Activated naive CD4-positive, alpha-beta T cell treated with anti-CD3 and anti-CD28 coated beads, Interleukin-2, amount 50 U/mL, for 24 hours (primary cell): ENCODE results near the gene ZKSCAN8.

Experiments used
- H3K27ac Mint-ChIP-seq: one replicate; pipeline ENCODE4 v1.8.0; 2021; ENCODE audit warnings: mild to moderate bottlenecking, mixed read lengths
- H3K27me3 Mint-ChIP-seq: one replicate; pipeline ENCODE4 v1.8.0; 2021; ENCODE audit warnings: mixed read lengths
- H3K36me3 Mint-ChIP-seq: one replicate; pipeline ENCODE4 v1.8.0; 2021; ENCODE audit warnings: mixed read lengths
- H3K4me1 Mint-ChIP-seq: one replicate; pipeline ENCODE4 v1.8.0; 2021; ENCODE audit warnings: mixed read lengths
- H3K4me3 Mint-ChIP-seq: one replicate; pipeline ENCODE4 v1.8.0; 2021; ENCODE audit warnings: mild to moderate bottlenecking, mixed read lengths
- H3K9me3 Mint-ChIP-seq: one replicate; pipeline ENCODE4 v1.8.0; 2021; ENCODE audit warnings: mixed read lengths

Gene ZKSCAN8

GRCh38 chr6:28161410-28162079 is 19.9 kb downstream of the ZKSCAN8 start:
- Mint-ChIP-seq H3K4me3 (peak overlapping the region; percentile 76), H3K27me3 (no peaks in the 10 kb centered on the region), H3K4me1 (peaks cover 17% of the 10 kb centered on the region), H3K27ac (no peak overlapping the region), H3K9me3 (peaks cover 13% of the 10 kb centered on the region), H3K36me3 (peaks cover 26% of the 10 kb centered on the region)

GRCh38 chr6:28165563-28165962 is 23.9 kb downstream of the ZKSCAN8 start:
- Mint-ChIP-seq H3K27me3 (no peaks in the 10 kb centered on the region), H3K9me3 (peaks cover 5% of the 10 kb centered on the region), H3K4me3 (no peak overlapping the region), H3K27ac (no peak overlapping the region), H3K36me3 (peaks cover 6% of the 10 kb centered on the region), H3K4me1 (peaks cover 17% of the 10 kb centered on the region)

GRCh38 chr6:28167068-28167467 is 25.4 kb downstream of the ZKSCAN8 start:
- Mint-ChIP-seq H3K4me3 (no peak overlapping the region), H3K27me3 (no peaks in the 10 kb centered on the region), H3K27ac (no peak overlapping the region), H3K4me1 (peaks cover 4% of the 10 kb centered on the region), H3K36me3 (peaks cover 6% of the 10 kb centered on the region), H3K9me3 (no peaks in the 10 kb centered on the region)

- no peaks in the 10 kb centered on the region for H3K9me3 Mint-ChIP-seq
- no peak overlapping the region for H3K27ac Mint-ChIP-seq
- peaks cover 4% of the 10 kb centered on the region for H3K36me3 Mint-ChIP-seq
- H3K4me1 Mint-ChIP-seq: no peaks in the 10 kb centered on the region
- no peaks in the 10 kb centered on the region for H3K27me3 Mint-ChIP-seq
- no peak overlapping the region for H3K4me3 Mint-ChIP-seq
Observed at GRCh38 chr6:28167926-28168325, 26.2 kb downstream of the ZKSCAN8 start.

- Mint-ChIP-seq H3K27me3 (peaks cover 9% of the 10 kb centered on the region), H3K36me3 (peaks cover 4% of the 10 kb centered on the region), H3K9me3 (no peaks in the 10 kb centered on the region), H3K27ac (no peak overlapping the region), H3K4me3 (no peak overlapping the region), H3K4me1 (no peaks in the 10 kb centered on the region)
Observed at GRCh38 chr6:28171271-28171670, 29.6 kb downstream of the ZKSCAN8 start.

GRCh38 chr6:28172006-28172405 is 30.3 kb downstream of the ZKSCAN8 start:
- Mint-ChIP-seq H3K4me3 (no peak overlapping the region), H3K27me3 (peaks cover 12% of the 10 kb centered on the region), H3K4me1 (no peaks in the 10 kb centered on the region), H3K27ac (no peak overlapping the region), H3K36me3 (peaks cover 5% of the 10 kb centered on the region), H3K9me3 (no peaks in the 10 kb centered on the region)

GRCh38 chr6:28176373-28176772 is 34.7 kb downstream of the ZKSCAN8 start:
- H3K9me3 Mint-ChIP-seq: no peaks in the 10 kb centered on the region
- no peaks in the 10 kb centered on the region for H3K4me1 Mint-ChIP-seq
- peaks cover 28% of the 10 kb centered on the region for H3K27me3 Mint-ChIP-seq
- H3K36me3 Mint-ChIP-seq: peaks cover 3% of the 10 kb centered on the region
- no peak overlapping the region for H3K27ac Mint-ChIP-seq
- H3K4me3 Mint-ChIP-seq: no peak overlapping the region

- H3K9me3 Mint-ChIP-seq: peaks cover 10% of the 10 kb centered on the region
- no peak overlapping the region for H3K27ac Mint-ChIP-seq
- H3K4me3 Mint-ChIP-seq: no peak overlapping the region
- peaks cover 14% of the 10 kb centered on the region for H3K27me3 Mint-ChIP-seq
- H3K36me3 Mint-ChIP-seq: peaks cover 6% of the 10 kb centered on the region
- no peaks in the 10 kb centered on the region for H3K4me1 Mint-ChIP-seq
Observed at GRCh38 chr6:28182255-28182654, 40.6 kb downstream of the ZKSCAN8 start.

GRCh38 chr6:28188111-28188979 is 46.7 kb downstream of the ZKSCAN8 start:
- peaks cover 3% of the 10 kb centered on the region for H3K27me3 Mint-ChIP-seq
- H3K4me1 Mint-ChIP-seq: no peaks in the 10 kb centered on the region
- no peak overlapping the region for H3K27ac Mint-ChIP-seq
- H3K4me3 Mint-ChIP-seq: no peak overlapping the region
- H3K9me3 Mint-ChIP-seq: peaks cover 18% of the 10 kb centered on the region
- peaks cover 11% of the 10 kb centered on the region for H3K36me3 Mint-ChIP-seq

GRCh38 chr6:28200020-28200419 is 58.3 kb downstream of the ZKSCAN8 start:
- Mint-ChIP-seq H3K27ac (no peak overlapping the region), H3K36me3 (peaks cover 15% of the 10 kb centered on the region), H3K4me3 (no peak overlapping the region), H3K4me1 (peaks cover 8% of the 10 kb centered on the region), H3K9me3 (peaks cover 29% of the 10 kb centered on the region), H3K27me3 (peaks cover 46% of the 10 kb centered on the region)

- no peak overlapping the region for H3K27ac Mint-ChIP-seq
- H3K4me1 Mint-ChIP-seq: peaks cover 18% of the 10 kb centered on the region
- H3K36me3 Mint-ChIP-seq: peaks cover 12% of the 10 kb centered on the region
- H3K4me3 Mint-ChIP-seq: no peak overlapping the region
- H3K27me3 Mint-ChIP-seq: peaks cover 62% of the 10 kb centered on the region
- peaks cover 15% of the 10 kb centered on the region for H3K9me3 Mint-ChIP-seq
Observed at GRCh38 chr6:28203201-28203600, 61.5 kb downstream of the ZKSCAN8 start.

- Mint-ChIP-seq H3K36me3 (peaks cover 6% of the 10 kb centered on the region), H3K27me3 (peaks cover 58% of the 10 kb centered on the region), H3K9me3 (peaks cover 7% of the 10 kb centered on the region), H3K27ac (no peak overlapping the region), H3K4me3 (no peak overlapping the region), H3K4me1 (peaks cover 22% of the 10 kb centered on the region)
Observed at GRCh38 chr6:28205879-28206278, 64.2 kb downstream of the ZKSCAN8 start.

- H3K4me3 Mint-ChIP-seq: no peak overlapping the region
Observed at GRCh38 chr6:28206527-28206926, 64.8 kb downstream of the ZKSCAN8 start.

GRCh38 chr6:28206928-28207509 is 65.3 kb downstream of the ZKSCAN8 start:
- H3K27me3 Mint-ChIP-seq: peaks cover 61% of the 10 kb centered on the region
- H3K27ac Mint-ChIP-seq: no peak overlapping the region
- no peak overlapping the region for H3K4me3 Mint-ChIP-seq
- H3K9me3 Mint-ChIP-seq: peaks cover 7% of the 10 kb centered on the region
- peaks cover 24% of the 10 kb centered on the region for H3K4me1 Mint-ChIP-seq
- peaks cover 6% of the 10 kb centered on the region for H3K36me3 Mint-ChIP-seq

More at GRCh38 chr6:28206527-28206926, 64.8 kb downstream of the ZKSCAN8 start:
- Mint-ChIP-seq H3K36me3 (peaks cover 6% of the 10 kb centered on the region), H3K4me1 (peaks cover 22% of the 10 kb centered on the region), H3K9me3 (peaks cover 7% of the 10 kb centered on the region), H3K27me3 (peaks cover 57% of the 10 kb centered on the region), H3K27ac (no peak overlapping the region)

- peaks cover 8% of the 10 kb centered on the region for H3K36me3 Mint-ChIP-seq
- peaks cover 24% of the 10 kb centered on the region for H3K4me1 Mint-ChIP-seq
- H3K9me3 Mint-ChIP-seq: peaks cover 11% of the 10 kb centered on the region
- peaks cover 62% of the 10 kb centered on the region for H3K27me3 Mint-ChIP-seq
- H3K27ac Mint-ChIP-seq: no peak overlapping the region
- H3K4me3 Mint-ChIP-seq: peak overlapping the region; percentile 76
Observed at GRCh38 chr6:28207510-28208110, 65.9 kb downstream of the ZKSCAN8 start.
